GM21528 (cell line): ENCODE results near the gene MYO1B.
A peak's percentile ranks its signal among the peaks of the same experiment; 100 is the strongest.

ENCODE experiments used
- ATAC-seq: cut with Tn5 transposase; IDR thresholded peaks from one replicate; pipeline ENCODE4 v1.9.1; 2021; ENCODE audit warnings: mild to moderate bottlenecking, moderate library complexity; ENCODE audit not compliant: unreplicated experiment, low FRiP score

MYO1B gene

GRCh38 chr2:191318037-191318728 lies 73.0 kb downstream of the MYO1B start:
- ATAC-seq: no peak

DNA sequence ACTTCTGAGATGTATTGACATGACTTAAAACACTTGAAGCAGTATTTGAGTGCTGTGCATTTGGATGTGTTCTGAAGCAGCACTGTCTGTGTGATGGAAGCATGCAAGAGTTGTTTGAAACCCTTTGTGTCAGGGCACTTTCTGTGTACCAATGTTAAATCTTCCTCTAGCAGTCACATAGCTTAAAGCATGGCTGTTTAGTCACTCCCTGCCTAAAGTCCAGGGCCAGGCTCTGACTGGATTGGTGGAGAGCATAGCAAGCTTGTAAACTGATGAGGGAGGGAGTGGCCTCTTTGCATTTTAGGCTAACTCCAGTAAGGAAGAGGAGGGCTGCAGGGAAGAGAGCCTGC lies 73.5 kb downstream of the MYO1B start:
- no peak for ATAC-seq

DNA sequence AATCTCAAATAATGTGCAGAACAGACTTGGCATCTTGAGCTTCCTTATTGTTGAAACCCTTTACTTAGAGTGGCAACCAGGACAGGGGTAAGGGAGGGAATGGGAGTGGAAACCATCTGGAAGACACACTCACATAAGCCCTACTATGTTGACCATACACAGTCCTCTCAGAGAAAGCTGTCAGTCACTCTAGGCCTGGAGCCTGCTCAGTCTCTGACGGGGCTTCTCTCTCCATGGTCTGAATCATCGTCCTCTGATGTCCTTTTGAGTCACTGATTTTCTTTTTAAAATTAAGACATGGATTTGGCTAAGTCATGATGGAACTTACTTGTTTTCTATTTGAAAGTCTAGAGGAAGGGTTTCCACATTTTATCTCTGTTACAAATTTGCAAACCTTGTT lies 74.0 kb downstream of the MYO1B start:
- ATAC-seq: no peak

DNA sequence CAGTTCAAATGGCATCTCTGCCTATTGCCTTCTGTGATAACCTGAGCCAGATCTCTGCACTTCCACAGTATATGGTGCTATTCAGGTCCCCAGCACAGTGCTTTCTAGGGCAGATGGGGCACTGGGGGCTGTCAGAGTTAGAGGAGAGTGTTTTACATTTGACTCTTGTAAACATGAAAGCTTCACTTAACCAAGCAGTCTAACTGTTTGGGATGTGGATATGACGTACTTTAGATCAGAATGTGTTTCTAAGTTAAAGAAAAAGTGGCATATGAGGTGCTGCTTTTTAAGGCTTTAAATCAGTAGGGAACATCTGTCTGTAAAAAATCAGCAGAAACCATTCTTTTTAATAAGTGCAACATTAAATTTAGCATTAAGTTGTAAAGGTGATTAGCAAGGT lies 75.7 kb downstream of the MYO1B start:
- no peak for ATAC-seq

DNA sequence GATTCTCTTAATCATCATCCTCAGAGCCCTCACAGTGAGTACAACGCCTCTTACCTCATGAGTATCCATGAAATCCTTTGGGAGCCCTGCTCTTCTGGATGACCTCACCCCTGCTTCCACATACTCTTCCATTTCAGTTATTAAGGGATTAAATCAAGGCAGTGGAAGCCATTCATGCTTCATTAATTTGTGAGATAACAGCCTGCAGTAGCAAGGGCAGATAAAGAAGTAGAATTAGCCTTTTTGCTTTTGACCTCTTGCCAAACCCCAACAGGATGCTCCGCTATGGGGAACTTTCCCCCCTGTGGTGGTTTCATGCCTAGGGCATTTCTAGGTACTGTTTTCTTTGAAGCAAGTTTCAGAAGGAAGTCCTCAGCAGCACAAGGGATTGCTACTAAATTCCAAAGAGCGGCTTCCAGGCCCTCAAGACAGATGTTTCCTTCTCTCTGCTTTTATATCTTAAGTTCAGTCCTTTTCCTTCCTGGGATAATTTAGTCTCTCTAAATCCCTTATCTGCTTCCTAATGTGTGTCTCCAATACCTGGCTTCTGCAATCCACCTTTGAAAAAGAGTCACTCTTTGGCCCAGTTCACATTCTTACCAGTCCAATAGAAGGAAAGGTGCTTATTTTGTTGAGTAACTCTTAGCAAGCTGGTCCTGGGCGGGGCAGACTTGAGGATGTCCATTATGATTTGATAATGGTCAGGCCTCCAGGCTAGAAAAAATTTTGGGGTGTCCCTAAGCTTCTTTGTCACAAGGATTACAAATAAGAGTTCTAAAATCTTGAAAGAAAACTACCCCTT lies 76.9 kb downstream of the MYO1B start:
- ATAC-seq: peak; percentile 66

DNA sequence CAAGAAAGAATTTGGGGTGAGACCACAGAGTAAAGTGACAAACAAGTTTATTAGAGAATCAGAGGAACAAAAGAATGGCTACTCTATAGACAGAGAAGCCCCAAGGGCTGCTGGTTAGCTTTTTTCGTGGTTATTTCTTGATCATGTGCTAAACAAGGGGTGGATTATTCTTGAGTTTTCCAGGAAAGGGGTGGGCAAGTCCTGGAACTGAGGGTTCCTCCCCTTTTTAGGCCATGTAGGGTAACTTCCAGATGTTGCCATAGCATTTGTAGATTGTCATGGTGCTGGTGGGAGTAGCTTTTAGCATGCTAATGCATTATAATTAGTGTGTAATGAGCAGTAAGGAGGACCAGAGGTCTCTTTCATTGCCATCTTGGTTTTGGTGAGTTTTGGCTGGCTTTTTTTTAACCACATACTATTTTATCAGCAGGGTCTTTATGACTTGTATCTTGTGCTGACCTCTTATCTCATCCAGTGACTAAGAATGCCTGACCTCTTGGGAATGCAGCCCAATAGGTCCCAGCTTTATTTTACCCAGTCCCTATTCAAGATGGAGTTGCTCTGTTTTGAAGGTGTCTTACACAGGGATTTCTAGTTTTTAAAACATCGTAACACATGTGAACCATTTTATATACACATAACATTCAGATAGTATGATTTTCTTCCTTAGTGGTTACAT lies 77.8 kb downstream of the MYO1B start:
- ATAC-seq: no peak

- ATAC-seq: no peak
Observed at GRCh38 chr2:191325651-191326365, 80.6 kb downstream of the MYO1B start.

GRCh38 chr2:191327484-191327883 lies 82.3 kb downstream of the MYO1B start:
- ATAC-seq: no peak

GRCh38 chr2:191328150-191328809 lies 83.1 kb downstream of the MYO1B start:
- ATAC-seq: no peak

- no peak for ATAC-seq
Observed at GRCh38 chr2:191329841-191330240, 84.6 kb downstream of the MYO1B start.

DNA sequence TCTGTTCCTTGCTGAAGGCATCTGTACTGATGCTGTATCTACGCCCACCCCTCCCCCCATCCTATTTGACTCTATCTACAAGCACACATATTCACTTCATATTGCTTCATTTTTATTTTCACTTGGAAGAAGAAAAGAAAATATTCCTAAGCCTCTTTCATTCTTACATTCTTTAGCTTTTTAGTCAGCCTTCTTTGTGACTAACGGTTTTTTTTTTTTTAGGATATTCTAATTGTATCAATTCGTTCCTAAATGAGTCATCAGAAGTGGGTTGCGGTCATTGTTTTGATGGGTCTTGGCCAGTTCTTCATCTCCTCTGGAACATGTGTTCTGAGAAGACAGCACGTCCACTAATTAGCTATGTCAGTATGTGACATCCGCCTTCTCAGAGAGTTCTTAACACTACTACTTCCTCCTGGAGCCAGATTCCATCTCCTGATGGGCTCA lies 88.7 kb downstream of the MYO1B start:
- no peak for ATAC-seq

- no peak for ATAC-seq
Observed at GRCh38 chr2:191335875-191336464, 90.8 kb downstream of the MYO1B start.

- ATAC-seq: no peak
Observed at GRCh38 chr2:191341436-191341835, 96.2 kb downstream of the MYO1B start.

DNA sequence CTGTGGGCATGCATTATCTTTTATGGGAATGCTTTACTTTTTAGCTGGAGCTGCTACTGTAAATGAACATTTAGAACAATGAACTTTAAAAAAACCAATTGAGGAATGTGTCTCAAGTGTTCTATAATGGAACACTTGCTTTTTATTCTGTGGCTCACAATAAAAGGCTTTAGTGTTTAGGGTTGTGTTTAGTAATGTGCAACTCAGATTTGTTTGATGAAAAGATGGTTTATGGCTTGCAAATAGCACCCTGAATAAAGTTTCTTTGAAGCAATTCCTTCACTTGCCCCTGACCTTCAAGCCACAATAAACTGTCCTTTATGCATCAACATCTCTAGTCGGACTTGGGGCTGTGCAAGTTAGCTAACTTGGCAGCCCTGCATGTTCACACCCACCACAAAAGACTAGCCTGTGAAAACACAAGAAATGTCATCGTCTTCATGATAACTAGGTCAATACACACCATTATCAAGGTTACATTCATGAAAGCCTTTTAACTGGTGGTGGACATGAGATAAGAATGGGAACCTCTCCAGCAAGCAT lies 98.7 kb downstream of the MYO1B start:
- ATAC-seq: no peak

DNA sequence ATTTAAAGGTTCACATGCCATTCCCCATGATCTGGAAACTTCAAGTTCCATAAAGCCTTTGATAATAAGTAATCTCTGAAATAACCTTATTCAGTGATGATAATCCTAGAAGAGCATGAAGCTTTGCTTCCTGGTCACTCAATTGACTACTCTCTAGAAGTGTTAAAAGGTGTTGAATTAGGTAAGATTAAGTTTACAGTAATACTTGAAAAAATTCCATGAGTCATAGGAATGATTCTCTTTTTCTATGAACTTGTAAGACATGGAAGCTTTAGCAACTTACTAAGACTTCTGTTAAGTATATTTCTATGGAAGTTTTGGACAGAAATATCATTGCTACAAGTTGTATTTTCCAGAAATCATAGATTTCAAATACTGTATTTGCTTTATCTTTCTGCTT lies 100.6 kb downstream of the MYO1B start:
- ATAC-seq: no peak

- ATAC-seq: no peak
Observed at GRCh38 chr2:191347154-191347553, 102.0 kb downstream of the MYO1B start.

DNA sequence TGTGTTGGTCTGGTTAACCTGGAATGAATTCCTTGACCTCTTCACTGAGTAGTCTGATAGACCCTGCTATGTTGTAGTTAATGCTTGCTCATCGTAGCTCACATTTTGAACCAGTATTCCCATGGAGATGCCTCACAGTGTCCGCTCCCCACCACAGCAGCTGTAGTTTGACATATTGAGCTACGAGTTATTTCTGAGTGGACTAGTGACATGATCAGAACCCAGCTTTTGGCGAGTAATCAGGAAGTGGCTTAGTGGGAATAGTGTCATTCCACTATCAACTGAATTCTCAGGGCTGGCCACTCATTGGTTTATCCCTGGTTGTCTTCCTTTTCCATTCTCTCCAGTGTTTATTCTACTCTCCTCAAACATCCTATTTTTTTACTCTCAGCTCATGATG lies 102.7 kb downstream of the MYO1B start:
- no peak for ATAC-seq

DNA sequence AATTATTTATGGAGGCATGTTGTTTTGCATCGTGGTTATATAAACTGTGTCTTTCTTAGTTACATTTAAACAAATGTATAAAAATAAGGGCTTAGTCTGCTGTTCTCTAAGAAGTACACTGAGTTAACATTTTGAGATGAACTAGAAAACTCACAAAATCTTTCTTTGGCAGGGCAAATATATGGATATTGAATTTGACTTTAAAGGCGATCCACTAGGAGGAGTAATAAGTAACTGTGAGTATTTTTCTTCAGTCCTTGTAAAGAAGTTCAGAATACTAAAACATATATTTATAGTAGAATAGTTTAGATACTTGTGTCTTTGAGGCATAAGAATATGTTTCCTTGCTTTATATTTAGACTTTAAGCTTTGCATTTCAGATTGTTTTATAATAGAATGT lies 104.8 kb downstream of the MYO1B start:
- ATAC-seq: no peak

DNA sequence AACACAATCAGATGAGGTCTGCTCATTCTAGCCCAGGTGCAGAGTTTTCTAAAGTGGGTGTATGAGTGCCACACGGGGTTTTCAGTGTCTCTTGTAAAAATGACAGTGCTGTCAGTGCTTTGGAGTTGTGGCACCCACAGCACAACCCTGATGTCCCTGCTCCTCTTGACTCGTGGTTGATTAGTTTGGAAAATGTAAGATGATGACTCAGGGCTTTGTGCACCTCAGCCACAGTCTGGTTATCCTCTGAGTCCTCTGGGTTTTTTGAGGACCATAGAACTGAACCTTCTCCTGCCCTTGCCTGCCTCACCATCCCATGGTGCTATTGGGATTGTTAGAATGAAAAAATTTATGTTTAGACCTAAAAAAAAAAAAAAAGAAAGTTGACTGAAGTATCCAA lies 105.6 kb downstream of the MYO1B start:
- ATAC-seq: no peak

- ATAC-seq: no peak
Observed at GRCh38 chr2:191351298-191351697, 106.1 kb downstream of the MYO1B start.
